ENCODE measurements around the gene SERPINE2.

Gene SERPINE2

GRCh38 chr2:224039080-224039769, at the start of gene SERPINE2:
Gene SERPINE2 (minus strand): TSS chr2:224039286. CDS start chr2:224001900, 37,386 bp downstream.
- H3K4me3 Mint-ChIP-seq = peak within 1 kb of the TSS; percentile 82
- H3K36me3 Mint-ChIP-seq = peaks cover 4% of the 10 kb centered on the region
- peaks cover 59% of the 10 kb centered on the region for H3K27me3 Mint-ChIP-seq
- peak; percentile 67 for DNase-seq
- H3K9me3 Mint-ChIP-seq = no peaks in the 10 kb centered on the region
- H3K27ac Mint-ChIP-seq = peak within 1 kb of the TSS; percentile 55
- CTCF ChIA-PET = interaction anchor here (0.9 to 1.6 kb wide), 3 partner anchors 13 to 46 kb away, joined by 3 to 7 read pairs (median 3); no protein-coding TSS in a partner anchor
- peaks cover 35% of the 10 kb centered on the region for H3K4me1 Mint-ChIP-seq

GRCh38 chr2:224086226-224086914, 47.3 kb upstream of the SERPINE2 start:
- no peaks in the 10 kb centered on the region for H3K36me3 Mint-ChIP-seq
- no peak overlapping the region for H3K4me3 Mint-ChIP-seq
- no peaks in the 10 kb centered on the region for H3K4me1 Mint-ChIP-seq
- no peaks in the 10 kb centered on the region for H3K27me3 Mint-ChIP-seq
- H3K9me3 Mint-ChIP-seq = no peaks in the 10 kb centered on the region
- no peak for DNase-seq
- no peak overlapping the region for H3K27ac Mint-ChIP-seq
- CTCF ChIA-PET = no interaction called here

- H3K9me3 Mint-ChIP-seq = no peaks in the 10 kb centered on the region
- no peak for DNase-seq
- no peaks in the 10 kb centered on the region for H3K27me3 Mint-ChIP-seq
- H3K36me3 Mint-ChIP-seq = no peaks in the 10 kb centered on the region
- H3K4me3 Mint-ChIP-seq = no peak overlapping the region
- no peaks in the 10 kb centered on the region for H3K4me1 Mint-ChIP-seq
- CTCF ChIA-PET = no interaction called here
- H3K27ac Mint-ChIP-seq = no peak overlapping the region
Measured at GRCh38 chr2:224085811-224086210, 46.7 kb upstream of the SERPINE2 start.

GRCh38 chr2:224085246-224085645, 46.2 kb upstream of the SERPINE2 start:
- CTCF ChIA-PET = no interaction called here
- no peak overlapping the region for H3K27ac Mint-ChIP-seq

GRCh38 chr2:224084266-224084892, 45.3 kb upstream of the SERPINE2 start:
- no peaks in the 10 kb centered on the region for H3K4me1 Mint-ChIP-seq
- H3K9me3 Mint-ChIP-seq = peaks cover 3% of the 10 kb centered on the region
- H3K27ac Mint-ChIP-seq = no peak overlapping the region
- H3K4me3 Mint-ChIP-seq = no peak overlapping the region
- no peaks in the 10 kb centered on the region for H3K27me3 Mint-ChIP-seq
- no peaks in the 10 kb centered on the region for H3K36me3 Mint-ChIP-seq
- CTCF ChIA-PET = no interaction called here
- DNase-seq = no peak

More at GRCh38 chr2:224085246-224085645, 46.2 kb upstream of the SERPINE2 start:
- no peaks in the 10 kb centered on the region for H3K27me3 Mint-ChIP-seq
- no peaks in the 10 kb centered on the region for H3K4me1 Mint-ChIP-seq
- H3K36me3 Mint-ChIP-seq = no peaks in the 10 kb centered on the region
- no peak overlapping the region for H3K4me3 Mint-ChIP-seq
- no peak for DNase-seq
- no peaks in the 10 kb centered on the region for H3K9me3 Mint-ChIP-seq

GRCh38 chr2:224083638-224084037, 44.6 kb upstream of the SERPINE2 start:
- H3K36me3 Mint-ChIP-seq = no peaks in the 10 kb centered on the region
- H3K9me3 Mint-ChIP-seq = peaks cover 3% of the 10 kb centered on the region
- H3K27me3 Mint-ChIP-seq = no peaks in the 10 kb centered on the region
- H3K4me1 Mint-ChIP-seq = no peaks in the 10 kb centered on the region
- CTCF ChIA-PET = no interaction called here
- no peak for DNase-seq
- no peak overlapping the region for H3K27ac Mint-ChIP-seq
- no peak overlapping the region for H3K4me3 Mint-ChIP-seq

- CTCF ChIA-PET = interaction anchor here (0.6 kb wide), 1 partner anchor 390 kb away, joined by 4 read pairs; no protein-coding TSS in a partner anchor
- DNase-seq = no peak
- H3K27me3 Mint-ChIP-seq = no peaks in the 10 kb centered on the region
- no peak overlapping the region for H3K27ac Mint-ChIP-seq
- no peaks in the 10 kb centered on the region for H3K36me3 Mint-ChIP-seq
- H3K4me3 Mint-ChIP-seq = no peak overlapping the region
- peaks cover 3% of the 10 kb centered on the region for H3K9me3 Mint-ChIP-seq
- no peaks in the 10 kb centered on the region for H3K4me1 Mint-ChIP-seq
Measured at GRCh38 chr2:224078656-224079055, 39.6 kb upstream of the SERPINE2 start.

GRCh38 chr2:224077773-224078507, 38.9 kb upstream of the SERPINE2 start:
- Mint-ChIP-seq H3K27me3 (no peaks in the 10 kb centered on the region), H3K4me3 (no peak overlapping the region), H3K36me3 (no peaks in the 10 kb centered on the region), H3K4me1 (no peaks in the 10 kb centered on the region), H3K27ac (no peak overlapping the region), H3K9me3 (peaks cover 3% of the 10 kb centered on the region)
- CTCF ChIA-PET = no interaction called here
- no peak for DNase-seq

GRCh38 chr2:224075588-224075987, 36.5 kb upstream of the SERPINE2 start:
- Mint-ChIP-seq H3K9me3 (peaks cover 3% of the 10 kb centered on the region), H3K4me3 (no peak overlapping the region), H3K27me3 (no peaks in the 10 kb centered on the region), H3K27ac (no peak overlapping the region), H3K4me1 (no peaks in the 10 kb centered on the region), H3K36me3 (no peaks in the 10 kb centered on the region)
- CTCF ChIA-PET = no interaction called here
- no peak for DNase-seq

GRCh38 chr2:224073676-224074075, 34.6 kb upstream of the SERPINE2 start:
- CTCF ChIA-PET = no interaction called here
- Mint-ChIP-seq H3K36me3 (no peaks in the 10 kb centered on the region), H3K4me3 (no peak overlapping the region), H3K27me3 (peaks cover 4% of the 10 kb centered on the region), H3K4me1 (no peaks in the 10 kb centered on the region), H3K9me3 (no peaks in the 10 kb centered on the region), H3K27ac (no peak overlapping the region)
- no peak for DNase-seq

GRCh38 chr2:224072541-224073188, 33.6 kb upstream of the SERPINE2 start:
- Mint-ChIP-seq H3K27me3 (peaks cover 8% of the 10 kb centered on the region), H3K4me1 (no peaks in the 10 kb centered on the region), H3K4me3 (no peak overlapping the region), H3K36me3 (no peaks in the 10 kb centered on the region), H3K9me3 (no peaks in the 10 kb centered on the region), H3K27ac (no peak overlapping the region)
- CTCF ChIA-PET = interaction anchor here (1.1 kb wide), 1 partner anchor 10 kb away, joined by 3 read pairs; no protein-coding TSS in a partner anchor
- no peak for DNase-seq

- H3K9me3 Mint-ChIP-seq = no peaks in the 10 kb centered on the region
- CTCF ChIA-PET = no interaction called here
- H3K27me3 Mint-ChIP-seq = peaks cover 11% of the 10 kb centered on the region
- no peaks in the 10 kb centered on the region for H3K36me3 Mint-ChIP-seq
- no peak overlapping the region for H3K4me3 Mint-ChIP-seq
- DNase-seq = no peak
- no peaks in the 10 kb centered on the region for H3K4me1 Mint-ChIP-seq
- H3K27ac Mint-ChIP-seq = no peak overlapping the region
Measured at GRCh38 chr2:224069172-224069571, 30.1 kb upstream of the SERPINE2 start.

- H3K36me3 Mint-ChIP-seq = no peaks in the 10 kb centered on the region
- peaks cover 7% of the 10 kb centered on the region for H3K27me3 Mint-ChIP-seq
- DNase-seq = no peak
- CTCF ChIA-PET = interaction anchor here (0.8 to 4.6 kb wide), 7 partner anchors 15 to 221 kb away, joined by 3 to 59 read pairs (median 8); no protein-coding TSS in a partner anchor
- H3K9me3 Mint-ChIP-seq = no peaks in the 10 kb centered on the region
- H3K27ac Mint-ChIP-seq = no peak overlapping the region
- no peaks in the 10 kb centered on the region for H3K4me1 Mint-ChIP-seq
- no peak overlapping the region for H3K4me3 Mint-ChIP-seq
Measured at GRCh38 chr2:224063298-224063648, 24.2 kb upstream of the SERPINE2 start.

All from activated naive CD4-positive, alpha-beta T cell treated with anti-CD3 and anti-CD28 coated beads, Interleukin-2, amount 10 ng/mL, durations not matched to agents 7 days and 5 days (primary cell).